ENCODE data around the gene DLEC1.

The DLEC1 gene

GRCh38 chr3:38039101-38039898 lies at the start of gene DLEC1:
Gene DLEC1, plus strand, starts transcription at chr3:38039208. Its CDS starts 18 bp downstream, at chr3:38039226.
- Histone ChIP-seq H3K4me3 (replicated peaks; ENCODE audit: low read depth, low read length) (peak within 1 kb of the TSS; percentile 55), H3K36me3 (ENCODE audit: control insufficient read depth, insufficient read depth, low read length) (no peaks in the 10 kb centered on the region), H3K27me3 (replicated peaks; ENCODE audit: control insufficient read depth, insufficient read depth, low read length) (no peaks in the 10 kb centered on the region; the same call in none of the 2 replicates)
- no peak for TF ChIP-seq CTCF (IDR thresholded peaks at IDR 0.05; ENCODE audit: insufficient read depth, low read length, poor library complexity, severe bottlenecking)
- peak; percentile 76 for DNase-seq (ENCODE audit: extremely low read depth, insufficient read length)

GRCh38 chr3:37989821-37990480 lies 49.1 kb upstream of the DLEC1 start:
- no peak overlapping the region for H3K4me3 ChIP-seq (replicated peaks; ENCODE audit: low read depth, low read length)

GRCh38 chr3:37990527-37990926 lies 48.5 kb upstream of the DLEC1 start, which contains the start of gene VILL:
Gene VILL, plus strand, starts transcription at chr3:37990786. Its CDS starts 2,887 bp downstream, at chr3:37993673.
- no peak for DNase-seq (ENCODE audit: extremely low read depth, insufficient read length)
- Histone ChIP-seq H3K4me3 (replicated peaks; ENCODE audit: low read depth, low read length) (no peak within 1 kb of the TSS), H3K27me3 (replicated peaks; ENCODE audit: control insufficient read depth, insufficient read depth, low read length) (no peaks in the 10 kb centered on the region), H3K36me3 (ENCODE audit: control insufficient read depth, insufficient read depth, low read length) (no peaks in the 10 kb centered on the region)
- no peak for TF ChIP-seq CTCF (IDR thresholded peaks at IDR 0.05; ENCODE audit: insufficient read depth, low read length, poor library complexity, severe bottlenecking)

More at GRCh38 chr3:37989821-37990480, 49.1 kb upstream of the DLEC1 start:
- Histone ChIP-seq H3K27me3 (replicated peaks; ENCODE audit: control insufficient read depth, insufficient read depth, low read length) (no peaks in the 10 kb centered on the region), H3K36me3 (ENCODE audit: control insufficient read depth, insufficient read depth, low read length) (no peaks in the 10 kb centered on the region)
- TF ChIP-seq CTCF (IDR thresholded peaks at IDR 0.05; ENCODE audit: insufficient read depth, low read length, poor library complexity, severe bottlenecking): no peak
- DNase-seq (ENCODE audit: extremely low read depth, insufficient read length): no peak

- no peak for TF ChIP-seq CTCF (IDR thresholded peaks at IDR 0.05; ENCODE audit: insufficient read depth, low read length, poor library complexity, severe bottlenecking)
- Histone ChIP-seq H3K4me3 (replicated peaks; ENCODE audit: low read depth, low read length) (no peak overlapping the region), H3K27me3 (replicated peaks; ENCODE audit: control insufficient read depth, insufficient read depth, low read length) (no peaks in the 10 kb centered on the region)
Measured at GRCh38 chr3:37991109-37991508, 47.9 kb upstream of the DLEC1 start.

GRCh38 chr3:37991823-37992222 lies 47.2 kb upstream of the DLEC1 start:
- TF ChIP-seq CTCF (IDR thresholded peaks at IDR 0.05; ENCODE audit: insufficient read depth, low read length, poor library complexity, severe bottlenecking): no peak
- no peak for DNase-seq (ENCODE audit: extremely low read depth, insufficient read length)
- Histone ChIP-seq H3K4me3 (replicated peaks; ENCODE audit: low read depth, low read length) (no peak overlapping the region), H3K27me3 (replicated peaks; ENCODE audit: control insufficient read depth, insufficient read depth, low read length) (no peaks in the 10 kb centered on the region), H3K36me3 (ENCODE audit: control insufficient read depth, insufficient read depth, low read length) (0 out of 2 replicates have a peak, but pooled peaks cover 2% of the 10 kb centered on the region)

More at GRCh38 chr3:37991109-37991508, 47.9 kb upstream of the DLEC1 start:
- no peak for DNase-seq (ENCODE audit: extremely low read depth, insufficient read length)
- H3K36me3 ChIP-seq (ENCODE audit: control insufficient read depth, insufficient read depth, low read length): 0 out of 2 replicates have a peak, but pooled peaks cover 2% of the 10 kb centered on the region
